ACC112 (cell line): ENCODE results near the gene SLC39A1.

Experiments
- H2AFZ ChIP-seq: fragments of 200-600 bp; sonication (generic); one replicate; pipeline ENCODE4 v1.6.0; 2017; ENCODE audit warnings: antibody characterized with exemption, low read length; ENCODE audit not compliant: unreplicated experiment
- H3K27ac ChIP-seq: fragments of 200-600 bp; sonication (generic); 2 replicates; pipeline ENCODE4 v1.5.1; 2014; ENCODE audit warnings: low read depth, mild to moderate bottlenecking, antibody characterized with exemption, low read length, moderate library complexity
- H3K27me3 ChIP-seq: fragments of 200-600 bp; sonication (generic); 2 replicates; pipeline ENCODE4 v1.6.1; 2014; ENCODE audit warnings: mild to moderate bottlenecking, antibody characterized with exemption, low read length, moderate library complexity, mixed read lengths; ENCODE audit not compliant: insufficient read depth
- H3K36me3 ChIP-seq: fragments of 200-600 bp; sonication (generic); 2 replicates; pipeline ENCODE4 v1.6.1; 2016; ENCODE audit warnings: mild to moderate bottlenecking, antibody characterized with exemption, low read length, moderate library complexity, mixed read lengths; ENCODE audit not compliant: insufficient read depth
- H3K4me1 ChIP-seq: fragments of 200-600 bp; sonication (generic); one replicate; pipeline ENCODE4 v1.6.1; 2016; ENCODE audit warnings: low read length, mixed read lengths; ENCODE audit not compliant: insufficient read depth, unreplicated experiment, control insufficient read depth
- H3K4me3 ChIP-seq: fragments of 200-600 bp; sonication (generic); 2 replicates; pipeline ENCODE4 v1.5.1; 2014; ENCODE audit warnings: mild to moderate bottlenecking, low read depth, low read length
- H3K79me2 ChIP-seq: fragments of 200-600 bp; sonication (generic); one replicate; pipeline ENCODE4 v1.6.0; 2016; ENCODE audit warnings: low read length; ENCODE audit not compliant: control insufficient read depth, unreplicated experiment, insufficient read depth

SLC39A1 gene

DNA sequence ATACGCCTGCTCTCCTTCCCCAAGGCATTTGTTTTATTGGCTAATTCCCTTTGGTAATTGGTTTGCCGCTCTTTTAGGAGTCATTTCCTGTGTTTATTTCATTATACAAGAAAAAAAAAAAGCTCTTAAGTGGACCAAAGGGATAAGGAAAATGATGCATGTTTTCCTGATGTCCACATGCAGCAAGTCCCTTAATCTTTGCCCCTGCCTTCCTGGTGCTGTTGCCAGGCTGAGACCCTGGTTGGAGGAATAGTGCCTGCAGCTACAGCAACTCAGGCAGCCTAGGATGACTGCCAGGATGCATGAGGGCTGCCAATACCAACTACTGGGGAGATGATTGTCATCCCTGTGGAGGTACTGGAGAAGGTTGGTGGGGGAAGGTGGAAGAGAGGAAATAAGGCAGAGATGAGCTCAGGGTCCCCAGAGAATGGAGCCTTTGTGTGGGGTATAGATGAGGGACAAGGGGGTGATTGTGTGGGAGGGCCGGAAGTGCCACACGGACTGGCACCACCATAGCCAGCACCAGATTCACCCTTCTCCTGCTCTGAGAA lies 34.5 kb downstream of the SLC39A1 start:
- no peak overlapping the region for H2AFZ ChIP-seq
- peak overlapping the region; percentile 32 for H3K27ac ChIP-seq

DNA sequence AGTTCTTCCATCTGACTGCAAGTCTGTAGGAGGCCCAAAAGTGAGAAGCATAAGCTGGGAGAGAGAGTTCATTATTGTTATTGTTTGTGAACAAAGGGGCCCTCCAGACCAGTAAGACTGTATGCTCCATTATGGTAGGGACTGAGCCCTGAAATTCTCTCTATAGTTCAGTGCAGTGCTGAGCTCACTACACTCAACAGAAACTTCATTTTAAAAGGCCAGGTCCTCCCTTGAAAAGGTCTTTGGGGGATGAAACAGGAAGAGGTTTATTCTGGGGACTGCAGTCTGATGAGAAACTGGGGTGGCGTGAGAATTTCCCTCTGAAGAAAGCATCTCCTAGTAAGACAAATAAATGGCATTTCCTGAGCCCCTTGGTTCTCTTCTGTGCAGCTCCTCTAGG lies 35.1 kb downstream of the SLC39A1 start:
- Histone ChIP-seq H3K4me1 (peaks cover 12% of the 10 kb centered on the region), H3K79me2 (no peaks in the 10 kb centered on the region), H3K36me3 (no peaks in the 10 kb centered on the region), H3K27me3 (no peaks in the 10 kb centered on the region), H2AFZ (no peak overlapping the region), H3K4me3 (no peak overlapping the region), H3K27ac (peak overlapping the region; percentile 32)

More for the DNA sequence above, 34.5 kb downstream of the SLC39A1 start:
- Histone ChIP-seq H3K36me3 (no peaks in the 10 kb centered on the region), H3K79me2 (no peaks in the 10 kb centered on the region), H3K4me3 (no peak overlapping the region), H3K27me3 (no peaks in the 10 kb centered on the region), H3K4me1 (peaks cover 12% of the 10 kb centered on the region)

DNA sequence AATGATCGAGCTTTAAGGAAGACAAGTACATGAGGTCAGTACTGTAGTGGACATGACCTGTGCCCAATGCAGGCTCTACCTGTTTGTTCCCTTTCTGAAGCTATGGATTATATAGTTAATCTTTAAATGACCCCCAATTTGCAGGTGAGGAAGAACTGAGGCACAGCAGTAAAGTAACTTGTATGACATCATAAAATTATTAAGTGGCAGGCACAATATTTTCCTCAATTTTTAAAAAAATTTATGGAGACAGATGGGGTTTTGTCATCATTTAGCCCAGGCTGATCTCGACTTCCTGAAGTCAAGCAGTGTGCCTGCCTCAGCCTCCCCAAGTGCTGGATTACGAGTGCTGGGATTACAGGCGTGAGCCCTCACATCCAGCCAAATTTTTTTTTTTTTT lies 36.9 kb downstream of the SLC39A1 start:
- no peak overlapping the region for H2AFZ ChIP-seq
- H3K27me3 ChIP-seq: no peaks in the 10 kb centered on the region
- H3K4me3 ChIP-seq: no peak overlapping the region
- H3K27ac ChIP-seq: no peak overlapping the region
- peaks cover 9% of the 10 kb centered on the region for H3K79me2 ChIP-seq
- peaks cover 14% of the 10 kb centered on the region for H3K4me1 ChIP-seq
- H3K36me3 ChIP-seq: no peaks in the 10 kb centered on the region

DNA sequence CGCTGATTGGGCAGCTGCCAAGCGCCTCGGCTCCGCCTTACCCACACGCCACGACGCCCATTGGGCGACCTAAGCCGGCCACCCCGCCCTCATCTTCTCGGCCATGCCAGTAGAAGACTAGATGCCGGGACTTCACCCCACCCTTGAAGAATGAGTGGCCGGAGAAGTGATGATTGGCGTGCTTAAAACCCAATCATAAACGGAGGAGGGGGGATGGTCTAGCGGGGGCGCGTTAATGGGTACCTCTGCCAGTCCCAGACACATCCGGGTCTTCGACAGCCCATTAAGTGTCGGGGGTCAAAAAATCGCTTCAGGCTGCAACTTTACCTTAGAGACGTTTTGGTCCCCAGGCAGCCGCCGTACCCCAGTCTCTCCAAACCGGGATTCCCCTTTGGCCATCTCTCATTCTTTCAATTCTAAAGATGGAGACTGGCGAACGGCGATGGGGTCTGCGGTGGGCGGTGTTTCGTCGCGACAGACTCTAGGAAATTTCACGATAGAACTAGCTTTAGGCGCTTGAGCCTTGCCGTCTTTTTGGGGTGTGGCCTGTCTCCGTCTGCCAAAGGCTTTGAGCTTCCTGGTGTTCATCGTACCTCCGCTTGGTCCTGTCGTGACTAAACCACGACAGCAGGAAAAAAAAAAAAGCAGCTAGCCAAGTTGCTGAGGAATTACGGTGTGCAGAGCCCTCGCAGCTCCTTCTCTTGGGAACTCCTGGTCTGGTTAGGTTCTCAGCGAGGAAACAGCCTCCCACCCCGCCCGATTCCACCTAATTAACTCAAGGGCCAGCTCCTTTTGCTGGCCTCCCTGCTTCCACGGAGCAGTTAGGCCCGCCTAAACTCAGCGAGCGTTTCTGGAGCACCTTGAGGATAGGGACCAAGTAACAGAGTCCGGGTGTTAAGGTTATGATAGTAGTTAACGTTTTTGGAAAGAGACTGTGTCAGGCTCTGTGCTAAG lies 40.1 kb downstream of the SLC39A1 start, which contains the start of gene GATAD2B:
GATAD2B (minus strand) TSS at position 1 of the 954 bp plus-strand sequence. CDS start 94,625 bp downstream, outside the sequence.
- Histone ChIP-seq H2AFZ (peak within 1 kb of the TSS; percentile 79), H3K36me3 (no peaks in the 10 kb centered on the region), H3K27me3 (no peaks in the 10 kb centered on the region), H3K4me1 (peaks cover 23% of the 10 kb centered on the region), H3K79me2 (peaks cover 38% of the 10 kb centered on the region), H3K4me3 (peak within 1 kb of the TSS; percentile 97), H3K27ac (peak within 1 kb of the TSS; percentile 83)

DNA sequence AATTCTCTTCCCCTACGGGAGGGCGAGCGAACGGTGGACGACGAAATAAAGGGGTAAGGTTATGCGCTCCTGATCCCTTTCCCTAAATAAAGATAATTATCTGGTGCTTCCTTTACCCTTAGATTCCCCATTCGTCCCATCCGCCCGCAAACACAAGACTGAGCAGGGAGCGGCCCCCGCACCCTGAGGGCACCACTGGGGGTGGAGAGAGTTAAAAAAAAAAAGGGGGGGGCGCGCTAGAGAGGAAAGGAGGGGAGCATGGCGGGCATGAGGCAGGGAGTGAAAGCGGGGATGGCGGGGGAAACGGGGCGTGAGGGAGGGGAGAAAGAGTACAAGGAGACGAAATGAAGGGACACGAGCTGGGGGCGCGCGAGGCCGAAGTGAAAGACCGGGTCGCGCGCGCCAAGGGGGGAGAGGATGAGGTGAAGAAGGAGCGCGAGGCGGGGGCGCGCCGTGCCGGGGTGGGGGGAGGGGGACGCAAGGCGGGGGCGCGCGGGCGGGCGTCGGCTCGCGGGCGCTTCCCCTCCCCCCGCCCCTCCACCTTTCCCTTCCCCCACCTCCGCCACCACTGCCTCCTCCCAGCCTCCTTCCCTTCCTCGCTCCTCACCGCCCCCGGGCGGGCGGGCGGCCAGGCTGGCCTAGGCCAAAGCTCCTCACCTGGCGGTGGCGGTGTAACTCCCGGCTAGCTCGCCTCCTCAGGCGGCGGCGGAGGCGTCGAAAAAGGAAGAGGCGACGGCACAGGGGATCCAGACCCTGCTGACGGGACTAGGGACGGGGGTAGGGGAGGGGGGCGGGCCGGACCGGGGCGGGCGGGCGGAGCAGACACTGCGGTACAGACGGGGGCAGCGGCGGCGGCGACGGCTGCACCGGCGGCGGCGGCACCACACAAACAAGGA lies 41.0 kb downstream of the SLC39A1 start:
- peak overlapping the region; percentile 97 for H3K4me3 ChIP-seq
- peaks cover 23% of the 10 kb centered on the region for H3K4me1 ChIP-seq
- no peaks in the 10 kb centered on the region for H3K27me3 ChIP-seq
- peaks cover 47% of the 10 kb centered on the region for H3K79me2 ChIP-seq
- no peaks in the 10 kb centered on the region for H3K36me3 ChIP-seq
- H2AFZ ChIP-seq: peak overlapping the region; percentile 21
- H3K27ac ChIP-seq: peak overlapping the region; percentile 59

DNA sequence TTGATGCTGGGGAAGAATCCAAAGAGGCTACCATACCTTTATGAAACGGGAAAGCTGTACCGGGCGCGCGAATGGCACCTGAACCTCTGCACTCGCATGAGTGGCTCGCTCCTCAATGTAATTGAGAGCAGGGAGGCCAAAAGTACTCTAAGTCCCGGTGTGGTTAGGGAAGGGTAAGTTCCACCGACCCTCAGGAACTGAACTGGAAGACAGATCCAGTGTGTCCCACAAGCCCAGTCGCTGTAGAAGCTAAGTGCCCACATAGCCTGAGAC lies 41.6 kb downstream of the SLC39A1 start:
- H3K36me3 ChIP-seq: no peaks in the 10 kb centered on the region
- peaks cover 53% of the 10 kb centered on the region for H3K79me2 ChIP-seq
- peak overlapping the region; percentile 38 for H3K27ac ChIP-seq
- H2AFZ ChIP-seq: no peak overlapping the region
- H3K4me1 ChIP-seq: peaks cover 23% of the 10 kb centered on the region
- no peaks in the 10 kb centered on the region for H3K27me3 ChIP-seq
- H3K4me3 ChIP-seq: peak overlapping the region; percentile 97

DNA sequence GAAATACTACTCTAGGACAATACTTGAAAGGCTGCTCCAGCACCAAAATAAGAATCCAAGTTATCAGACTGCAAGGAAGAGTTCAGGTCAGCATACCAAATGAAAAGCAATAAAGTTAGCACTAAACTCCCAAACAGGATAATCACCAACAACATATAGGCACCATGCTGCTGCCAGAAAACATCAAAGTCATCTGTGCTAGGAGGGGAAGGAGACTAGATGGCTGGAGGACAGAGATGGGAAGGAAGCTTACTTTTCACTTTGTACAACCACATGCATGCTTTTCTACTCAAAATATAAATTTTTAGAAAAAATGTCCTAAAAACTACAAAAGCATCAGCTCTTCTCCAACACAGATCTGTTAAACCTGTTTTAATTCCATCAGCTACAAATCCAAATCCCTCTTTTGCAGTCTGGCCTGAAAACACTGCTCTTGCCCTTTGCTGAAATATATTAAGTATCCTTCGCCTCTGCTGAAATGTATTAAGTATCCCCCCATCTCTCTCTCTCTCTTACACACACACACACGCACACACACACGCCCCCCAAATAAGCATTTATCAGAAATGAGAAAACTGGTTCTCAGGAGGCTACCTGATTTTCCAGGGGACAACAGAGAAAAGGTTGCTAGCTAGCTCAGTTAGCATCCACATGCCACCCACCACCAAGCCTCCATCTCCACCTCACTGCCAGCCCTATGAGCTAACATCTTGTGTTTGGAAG lies 42.1 kb downstream of the SLC39A1 start:
- H3K27ac ChIP-seq: no peak overlapping the region
- H3K79me2 ChIP-seq: peaks cover 58% of the 10 kb centered on the region
- no peak overlapping the region for H2AFZ ChIP-seq
- H3K4me1 ChIP-seq: peaks cover 23% of the 10 kb centered on the region
- peak overlapping the region; percentile 97 for H3K4me3 ChIP-seq
- no peaks in the 10 kb centered on the region for H3K27me3 ChIP-seq
- no peaks in the 10 kb centered on the region for H3K36me3 ChIP-seq

DNA sequence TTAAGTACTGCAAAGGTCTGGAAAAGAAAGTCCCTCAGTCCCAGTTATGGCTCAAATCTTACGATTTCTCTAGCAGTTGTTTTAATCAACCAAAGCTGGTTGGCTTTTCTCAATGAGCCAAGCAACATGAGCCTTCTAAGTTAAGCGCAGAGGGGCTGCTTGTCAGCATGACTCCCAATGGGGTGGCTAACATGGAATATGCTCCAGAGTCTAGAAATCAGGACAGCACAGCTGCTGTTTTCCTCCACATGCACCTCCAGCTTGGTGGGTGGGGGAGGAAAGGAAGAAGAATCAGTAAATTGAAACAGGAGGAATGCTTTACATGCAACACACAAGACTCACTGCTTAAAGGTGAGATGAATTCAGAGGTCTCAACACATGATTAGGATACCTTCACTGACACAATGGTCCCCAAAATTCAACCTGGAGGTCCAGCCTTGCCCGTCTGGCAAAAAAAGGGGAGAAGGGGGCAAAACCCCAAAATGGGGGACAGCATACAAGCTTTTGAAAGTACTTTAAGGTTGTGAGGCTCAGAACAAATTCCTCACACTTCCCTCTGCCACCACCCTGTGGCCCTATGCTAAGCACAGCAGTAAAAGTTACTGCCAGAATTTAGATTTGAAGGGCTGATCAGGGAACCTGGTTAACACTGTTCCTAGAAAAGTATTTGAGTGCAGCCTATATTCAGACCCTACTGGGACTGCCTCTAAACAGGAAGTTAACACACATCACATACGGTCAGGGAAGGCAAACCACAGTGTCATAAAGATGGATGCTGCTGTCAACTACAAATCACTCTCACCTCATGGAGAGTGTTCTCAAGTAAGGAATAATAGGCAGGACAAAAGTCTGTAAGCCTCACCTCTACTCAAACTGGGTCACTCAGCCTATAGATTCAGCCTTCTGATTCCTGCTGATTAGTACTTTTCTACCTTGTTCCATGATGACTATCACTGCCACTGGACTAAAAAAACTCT lies 43.2 kb downstream of the SLC39A1 start:
- Histone ChIP-seq H3K27me3 (no peaks in the 10 kb centered on the region), H3K36me3 (no peaks in the 10 kb centered on the region), H3K27ac (no peak overlapping the region), H3K4me1 (peaks cover 23% of the 10 kb centered on the region), H3K79me2 (peaks cover 67% of the 10 kb centered on the region), H2AFZ (no peak overlapping the region), H3K4me3 (peak overlapping the region; percentile 97)

DNA sequence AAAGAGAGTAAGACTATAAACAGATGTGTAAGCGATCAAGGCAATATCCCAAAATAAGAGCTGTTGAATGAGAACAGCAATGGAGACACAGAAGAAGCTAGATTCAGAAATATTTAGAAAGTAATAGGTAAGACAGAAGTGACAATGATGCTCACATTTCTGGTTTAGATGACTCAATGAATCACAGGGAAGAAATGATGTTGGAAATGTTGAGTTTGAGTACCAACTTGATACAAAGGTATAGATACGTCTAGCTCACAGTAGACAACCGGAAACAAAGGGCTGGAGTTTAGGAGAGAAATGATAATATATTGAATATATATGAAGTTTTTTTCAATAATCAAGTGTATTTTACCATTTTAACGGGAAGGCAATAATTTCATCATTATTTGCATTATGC lies 47.0 kb downstream of the SLC39A1 start:
- no peaks in the 10 kb centered on the region for H3K27me3 ChIP-seq

More for the DNA sequence above, 47.0 kb downstream of the SLC39A1 start:
- peaks cover 88% of the 10 kb centered on the region for H3K79me2 ChIP-seq
- H2AFZ ChIP-seq: no peak overlapping the region
- H3K4me3 ChIP-seq: no peak overlapping the region
- H3K27ac ChIP-seq: no peak overlapping the region
- H3K36me3 ChIP-seq: no peaks in the 10 kb centered on the region
- H3K4me1 ChIP-seq: peaks cover 24% of the 10 kb centered on the region
